ENCODE results near the gene COL4A3. TPM values are rescaled to one million over a fixed set of nuclear protein-coding genes. Genes with fewer than 3 reads are reported as not detected.

The COL4A3 gene
- total RNA-seq, 2 donors from 2014 or later = 2.7 to 8.0 TPM

DNA sequence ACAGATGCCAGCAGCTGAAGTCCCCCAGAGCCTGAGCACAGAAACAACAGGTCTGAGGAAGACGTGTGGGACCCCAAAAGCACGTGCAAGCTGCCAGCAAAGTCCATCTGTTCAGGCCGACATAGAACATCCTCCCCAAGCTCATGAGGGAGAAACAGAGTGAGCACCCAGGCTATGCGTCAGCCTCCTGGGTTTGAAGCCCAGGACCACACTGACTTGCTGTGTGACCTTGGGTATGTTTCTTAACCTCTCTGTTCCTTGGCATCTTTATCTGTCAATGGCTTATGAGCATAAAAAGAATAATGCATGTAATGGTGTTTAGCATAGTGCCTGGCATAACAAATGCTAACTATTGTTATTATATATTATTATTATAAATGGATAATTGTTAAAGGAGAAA, 40.7 kb upstream of the COL4A3 start:
- Histone ChIP-seq H3K27me3 (no peaks in the 10 kb centered on the region), H3K9me3 (no peaks in the 10 kb centered on the region), H3K4me3 (no peak overlapping the region), H3K4me1 (no peaks in the 10 kb centered on the region), H3K27ac (no peak overlapping the region), H3K36me3 (no peaks in the 10 kb centered on the region)
- TF ChIP-seq, protein P1, sequence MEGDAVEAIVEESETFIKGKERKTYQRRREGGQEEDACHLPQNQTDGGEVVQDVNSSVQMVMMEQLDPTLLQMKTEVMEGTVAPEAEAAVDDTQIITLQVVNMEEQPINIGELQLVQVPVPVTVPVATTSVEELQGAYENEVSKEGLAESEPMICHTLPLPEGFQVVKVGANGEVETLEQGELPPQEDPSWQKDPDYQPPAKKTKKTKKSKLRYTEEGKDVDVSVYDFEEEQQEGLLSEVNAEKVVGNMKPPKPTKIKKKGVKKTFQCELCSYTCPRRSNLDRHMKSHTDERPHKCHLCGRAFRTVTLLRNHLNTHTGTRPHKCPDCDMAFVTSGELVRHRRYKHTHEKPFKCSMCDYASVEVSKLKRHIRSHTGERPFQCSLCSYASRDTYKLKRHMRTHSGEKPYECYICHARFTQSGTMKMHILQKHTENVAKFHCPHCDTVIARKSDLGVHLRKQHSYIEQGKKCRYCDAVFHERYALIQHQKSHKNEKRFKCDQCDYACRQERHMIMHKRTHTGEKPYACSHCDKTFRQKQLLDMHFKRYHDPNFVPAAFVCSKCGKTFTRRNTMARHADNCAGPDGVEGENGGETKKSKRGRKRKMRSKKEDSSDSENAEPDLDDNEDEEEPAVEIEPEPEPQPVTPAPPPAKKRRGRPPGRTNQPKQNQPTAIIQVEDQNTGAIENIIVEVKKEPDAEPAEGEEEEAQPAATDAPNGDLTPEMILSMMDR (IDR thresholded peaks at IDR 0.05) = no peak
- no peak for DNase-seq (ENCODE audit: low spot score)

DNA sequence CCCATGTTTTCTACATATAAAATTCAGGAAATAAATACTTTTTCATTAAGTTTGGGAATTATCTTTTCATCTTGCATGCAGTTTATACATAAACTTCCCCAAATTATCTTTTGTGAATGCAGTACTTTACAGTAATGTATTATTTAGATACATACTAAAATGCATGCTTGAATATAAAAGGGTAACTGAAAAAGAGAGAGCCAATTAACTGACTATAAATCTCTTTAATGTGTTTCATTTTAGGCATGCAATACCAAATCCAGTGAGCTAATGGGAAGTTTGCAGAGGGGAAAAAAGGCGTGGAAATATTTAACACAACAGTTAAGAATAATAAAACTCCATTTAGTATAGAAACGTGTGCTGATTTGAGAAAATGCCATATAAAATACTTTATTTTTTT, 39.6 kb upstream of the COL4A3 start:
- TF ChIP-seq, protein P1 (IDR thresholded peaks at IDR 0.05) = no peak
- H3K9me3 ChIP-seq = no peaks in the 10 kb centered on the region
- H3K27ac ChIP-seq = no peak overlapping the region
- H3K27me3 ChIP-seq = no peaks in the 10 kb centered on the region
- no peaks in the 10 kb centered on the region for H3K36me3 ChIP-seq
- no peak overlapping the region for H3K4me3 ChIP-seq
- no peak for DNase-seq (ENCODE audit: low spot score)
- no peaks in the 10 kb centered on the region for H3K4me1 ChIP-seq

DNA sequence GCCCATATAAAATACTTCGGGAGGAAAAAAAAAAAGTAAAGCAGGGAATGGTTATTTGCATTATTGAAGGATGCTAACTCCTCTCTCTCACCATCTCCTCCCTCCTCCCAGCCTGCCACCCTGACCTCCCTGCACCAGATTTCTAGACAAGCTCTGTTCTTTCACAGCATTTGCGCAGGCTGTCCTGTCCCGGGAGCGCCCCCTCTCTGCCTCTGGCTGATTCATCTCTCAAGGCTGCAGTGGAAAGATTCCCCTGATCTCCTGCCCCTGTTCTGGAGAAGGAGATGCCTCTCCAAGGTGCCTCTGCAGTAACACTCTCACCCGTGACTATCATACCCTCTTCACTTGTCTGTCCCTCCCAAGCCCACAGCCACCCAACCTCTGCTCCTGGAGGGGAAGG, 38.9 kb upstream of the COL4A3 start:
- H3K9me3 ChIP-seq = no peaks in the 10 kb centered on the region
- H3K27ac ChIP-seq = no peak overlapping the region
- H3K4me1 ChIP-seq = no peaks in the 10 kb centered on the region
- no peaks in the 10 kb centered on the region for H3K27me3 ChIP-seq
- no peak for DNase-seq (ENCODE audit: low spot score)
- no peaks in the 10 kb centered on the region for H3K36me3 ChIP-seq
- TF ChIP-seq, protein P1 (IDR thresholded peaks at IDR 0.05) = no peak
- no peak overlapping the region for H3K4me3 ChIP-seq

DNA sequence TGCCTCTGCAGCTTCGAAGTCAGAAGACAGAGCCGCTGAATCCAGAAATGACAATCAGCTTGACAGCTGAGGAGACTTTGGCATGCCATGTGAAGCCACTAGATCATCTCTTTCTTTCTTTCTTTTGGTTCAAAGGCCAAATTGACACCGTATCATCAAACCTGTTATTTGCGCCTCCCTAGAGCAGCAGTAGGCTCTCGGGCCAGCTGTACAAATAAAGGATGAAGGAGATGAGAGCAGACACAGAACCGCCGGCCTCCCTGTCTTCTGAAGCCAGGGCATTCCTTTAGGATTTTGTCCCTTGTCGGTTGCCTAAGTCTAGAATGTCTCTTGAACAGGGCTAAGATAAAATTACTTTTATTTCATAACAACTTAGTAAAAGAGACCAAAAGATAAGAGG, 37.2 kb upstream of the COL4A3 start:
- Histone ChIP-seq H3K4me1 (no peaks in the 10 kb centered on the region), H3K36me3 (no peaks in the 10 kb centered on the region), H3K27me3 (no peaks in the 10 kb centered on the region), H3K4me3 (no peak overlapping the region), H3K27ac (no peak overlapping the region), H3K9me3 (no peaks in the 10 kb centered on the region)
- TF ChIP-seq, protein P1 (IDR thresholded peaks at IDR 0.05) = no peak
- no peak for DNase-seq (ENCODE audit: low spot score)

DNA sequence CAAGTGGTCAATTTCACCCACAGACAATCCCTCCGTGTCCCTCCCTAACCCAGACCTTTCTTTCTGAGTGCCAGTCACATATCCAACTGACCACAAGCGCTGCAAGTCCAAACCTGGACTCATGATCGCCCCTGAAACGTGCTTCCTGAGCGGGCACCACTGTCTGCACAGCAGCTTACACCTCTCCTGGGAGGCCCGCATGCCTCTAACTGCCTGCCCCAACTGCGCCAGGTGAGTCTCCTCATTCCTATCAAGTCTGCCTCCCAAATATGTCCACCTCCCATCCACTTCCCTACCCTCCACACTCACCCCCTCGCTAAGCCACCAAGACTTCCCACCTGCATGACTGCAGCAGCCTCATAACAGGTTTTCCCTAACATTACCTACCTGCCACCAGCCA, 33.8 kb upstream of the COL4A3 start:
- H3K9me3 ChIP-seq = no peaks in the 10 kb centered on the region
- H3K4me1 ChIP-seq = no peaks in the 10 kb centered on the region
- no peaks in the 10 kb centered on the region for H3K27me3 ChIP-seq
- H3K27ac ChIP-seq = no peak overlapping the region
- H3K36me3 ChIP-seq = no peaks in the 10 kb centered on the region
- DNase-seq (ENCODE audit: low spot score) = no peak
- no peak overlapping the region for H3K4me3 ChIP-seq
- TF ChIP-seq, protein P1 (IDR thresholded peaks at IDR 0.05) = no peak

DNA sequence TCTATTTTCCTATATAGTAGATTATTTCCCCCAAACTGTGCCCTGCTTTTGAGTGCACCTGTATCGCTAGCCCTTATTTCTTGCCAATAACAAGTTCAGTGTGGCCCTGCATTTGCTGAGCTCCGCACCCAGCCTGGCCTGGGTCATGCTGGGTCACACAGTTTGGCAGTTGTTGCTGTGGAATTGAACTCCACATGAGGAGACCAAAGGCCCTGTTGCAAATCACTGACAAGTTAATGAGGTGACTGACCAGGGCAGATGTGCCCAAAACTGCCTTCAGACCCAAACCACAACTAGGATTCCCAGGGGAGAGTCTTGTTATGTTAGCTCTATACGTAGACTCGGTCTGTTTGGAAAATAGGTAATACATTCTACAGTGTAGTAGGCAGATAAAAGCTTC, 31.4 kb upstream of the COL4A3 start:
- H3K27ac ChIP-seq = no peak overlapping the region
- no peak for DNase-seq (ENCODE audit: low spot score)
- TF ChIP-seq, protein P1 (IDR thresholded peaks at IDR 0.05) = no peak
- no peaks in the 10 kb centered on the region for H3K4me1 ChIP-seq
- H3K27me3 ChIP-seq = no peaks in the 10 kb centered on the region
- no peaks in the 10 kb centered on the region for H3K36me3 ChIP-seq
- H3K4me3 ChIP-seq = no peak overlapping the region
- no peaks in the 10 kb centered on the region for H3K9me3 ChIP-seq
